BLaER1 (cell line): ENCODE results near the gene RNF208.
A peak's percentile ranks its signal among the peaks of the same experiment; 100 is the strongest.
"Not testable (repeated sequence)": the region's sequence is repeated elsewhere in the genome, so short reads cannot be mapped to it uniquely, and the experiment has no call there.

Experiments
- H3K27ac ChIP-seq: shearing (Covaris generic); formaldehyde crosslinking; 2 replicates; pipeline ENCODE4 v1.8.1; 2022
- H3K27me3 ChIP-seq: shearing (Covaris generic); formaldehyde crosslinking; 2 replicates; pipeline ENCODE4 v1.8.1; 2022
- H3K36me3 ChIP-seq: shearing (Covaris generic); formaldehyde crosslinking; 2 replicates; pipeline ENCODE4 v1.8.1; 2022
- H3K4me1 ChIP-seq: shearing (Covaris generic); formaldehyde crosslinking; 2 replicates; pipeline ENCODE4 v1.8.1; 2022
- H3K4me2 ChIP-seq: shearing (Covaris generic); formaldehyde crosslinking; 2 replicates; pipeline ENCODE4 v1.8.1; 2022
- H3K4me3 ChIP-seq: shearing (Covaris generic); formaldehyde crosslinking; 2 replicates; pipeline ENCODE4 v1.8.1; 2022
- H3K9ac ChIP-seq: shearing (Covaris generic); formaldehyde crosslinking; 2 replicates; pipeline ENCODE4 v1.8.1; 2022
- H3K9me3 ChIP-seq: shearing (Covaris generic); formaldehyde crosslinking; 2 replicates; pipeline ENCODE4 v1.8.1; 2022
- H4K20me1 ChIP-seq: shearing (Covaris generic); formaldehyde crosslinking; 2 replicates; pipeline ENCODE4 v1.8.1; 2022
- Cebpa-rat ChIP-seq: shearing (Covaris generic); IDR thresholded peaks from 2 replicates; pipeline ENCODE4 v1.8.1; 2022

The RNF208 gene

DNA sequence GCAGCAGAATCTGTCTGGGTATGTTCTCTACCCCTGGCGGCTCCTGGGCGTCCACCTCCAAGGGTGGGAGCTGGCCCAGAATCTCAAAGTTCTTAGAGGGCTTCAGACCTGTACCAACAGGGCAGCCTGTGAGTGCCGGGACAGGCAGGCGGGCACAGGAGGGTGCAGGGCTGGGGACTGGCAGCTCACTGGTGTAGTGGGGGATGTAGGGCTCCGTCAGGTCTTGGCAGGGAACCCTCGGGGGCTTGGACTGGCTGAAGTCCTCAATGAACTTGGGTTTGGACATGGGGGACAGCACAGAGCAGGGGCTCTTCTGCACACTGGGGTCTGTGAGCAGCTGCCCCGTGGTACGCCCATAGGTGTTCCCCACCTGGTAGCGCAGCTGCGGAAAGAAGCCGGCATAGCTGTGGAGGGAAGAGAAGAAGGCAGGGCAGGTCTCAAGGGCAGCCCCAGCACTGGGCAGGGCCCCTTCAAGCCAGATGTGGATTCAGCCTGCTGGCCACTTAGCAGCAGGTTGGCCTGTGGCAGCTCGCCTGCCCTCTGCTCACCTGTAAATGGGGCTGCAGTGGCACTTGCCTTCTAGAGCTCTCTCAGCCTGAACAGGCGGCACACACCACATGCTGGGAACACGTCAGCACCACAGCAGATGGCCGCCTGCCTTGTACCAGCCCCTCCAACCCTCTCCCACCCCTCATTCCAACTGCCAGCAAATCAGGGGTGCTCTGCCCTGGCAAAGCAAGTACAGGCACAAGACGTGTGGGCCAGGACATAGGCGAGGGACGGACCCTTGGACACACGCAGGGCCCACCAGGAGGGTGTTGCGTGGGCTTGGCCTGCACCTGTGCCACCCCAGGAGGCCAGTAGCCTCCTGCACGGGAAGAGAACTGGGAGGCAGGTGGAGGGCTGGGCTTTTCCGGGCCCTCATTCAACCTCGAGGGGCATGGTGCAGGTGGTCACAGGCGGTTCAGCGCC, 23.7 kb upstream of the RNF208 start:
- Histone ChIP-seq H3K9ac (peak overlapping the region; percentile 38; the same call in 1 of the 2 replicates), H3K4me2 (peak overlapping the region; percentile 99), H3K27ac (0 out of 2 replicates have a peak overlapping the region, but pooled peaks have one; percentile 6), H3K4me1 (peaks cover 67% of the 10 kb centered on the region), H3K9me3 (no peaks in the 10 kb centered on the region), H3K36me3 (peaks cover 28% of the 10 kb centered on the region), H3K4me3 (no peak overlapping the region), H4K20me1 (peaks cover 47% of the 10 kb centered on the region), H3K27me3 (no peaks in the 10 kb centered on the region)
- TF ChIP-seq Cebpa-rat: no peak

GRCh38 chr9:137244486-137245449, 22.7 kb upstream of the RNF208 start:
- Histone ChIP-seq H3K4me3 (no peak overlapping the region), H3K9me3 (no peaks in the 10 kb centered on the region), H4K20me1 (peaks cover 47% of the 10 kb centered on the region), H3K27me3 (no peaks in the 10 kb centered on the region), H3K9ac (peak overlapping the region; percentile 38), H3K4me1 (peaks cover 65% of the 10 kb centered on the region), H3K36me3 (peaks cover 28% of the 10 kb centered on the region), H3K4me2 (peak overlapping the region; percentile 99), H3K27ac (peak overlapping the region; percentile 27; the same call in 1 of the 2 replicates)
- TF ChIP-seq Cebpa-rat: no peak

DNA sequence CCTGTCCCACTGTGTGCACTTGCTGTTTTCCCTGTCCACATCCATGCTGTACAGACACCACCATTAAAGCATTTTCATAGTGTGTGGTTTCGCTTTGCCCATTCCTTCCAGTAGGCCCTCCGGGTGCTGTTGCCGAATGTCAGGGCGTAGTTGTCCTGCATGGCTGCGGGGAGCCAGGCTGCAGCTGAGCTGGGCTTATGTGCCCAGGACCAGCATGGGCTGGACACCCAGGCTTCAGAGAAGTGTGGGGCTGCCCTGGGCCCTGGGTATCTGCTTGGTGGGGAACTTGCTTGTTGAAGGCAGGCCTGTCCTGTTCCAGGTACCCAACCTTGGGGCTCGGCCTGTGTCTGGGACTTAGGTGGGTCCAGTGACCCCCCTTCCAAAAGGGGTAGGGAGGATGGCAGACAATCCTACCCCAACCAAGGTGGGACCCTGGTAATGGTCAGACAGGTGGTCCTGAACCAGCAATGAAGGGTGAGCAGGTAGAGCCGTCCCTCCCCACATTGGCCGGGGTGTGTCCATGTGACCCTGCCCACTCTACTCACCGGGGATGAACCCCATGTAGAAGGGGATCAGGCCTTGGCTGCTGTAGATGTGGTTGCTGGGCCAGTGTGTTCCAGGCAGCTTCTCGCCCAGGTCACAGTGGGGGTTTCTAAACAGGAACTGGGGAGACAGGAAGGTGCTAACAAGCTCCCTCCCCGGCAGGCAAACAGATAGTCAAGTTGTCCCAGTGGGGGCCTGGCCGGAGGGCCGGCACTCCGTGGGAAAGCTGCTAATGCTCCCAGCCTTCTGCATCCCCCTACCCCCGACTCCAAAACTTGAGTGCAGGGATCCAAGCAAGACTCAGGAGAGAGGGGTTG, 21.8 kb upstream of the RNF208 start:
- peaks cover 47% of the 10 kb centered on the region for H4K20me1 ChIP-seq
- H3K27me3 ChIP-seq: no peaks in the 10 kb centered on the region
- no peak overlapping the region; the same call in 1 of the 2 replicates for H3K4me3 ChIP-seq
- H3K9ac ChIP-seq: peak overlapping the region; percentile 38; the same call in 1 of the 2 replicates
- peak overlapping the region; percentile 99 for H3K4me2 ChIP-seq
- H3K27ac ChIP-seq: no peak overlapping the region
- no peak for TF ChIP-seq Cebpa-rat
- H3K4me1 ChIP-seq: peaks cover 74% of the 10 kb centered on the region
- no peaks in the 10 kb centered on the region for H3K9me3 ChIP-seq
- H3K36me3 ChIP-seq: peaks cover 28% of the 10 kb centered on the region

- H3K36me3 ChIP-seq: peaks cover 28% of the 10 kb centered on the region
- peak overlapping the region; percentile 96; the same call in 1 of the 2 replicates for H3K4me3 ChIP-seq
- peak overlapping the region; percentile 99 for H3K4me2 ChIP-seq
- H3K9ac ChIP-seq: peak overlapping the region; percentile 96; the same call in 1 of the 2 replicates
- H3K27me3 ChIP-seq, H3K27ac ChIP-seq, H3K9me3 ChIP-seq: not testable (repeated sequence)
- peaks cover 47% of the 10 kb centered on the region for H4K20me1 ChIP-seq
- H3K4me1 ChIP-seq: peaks cover 80% of the 10 kb centered on the region
Measured at GRCh38 chr9:137243266-137243625, 21.2 kb upstream of the RNF208 start.

DNA sequence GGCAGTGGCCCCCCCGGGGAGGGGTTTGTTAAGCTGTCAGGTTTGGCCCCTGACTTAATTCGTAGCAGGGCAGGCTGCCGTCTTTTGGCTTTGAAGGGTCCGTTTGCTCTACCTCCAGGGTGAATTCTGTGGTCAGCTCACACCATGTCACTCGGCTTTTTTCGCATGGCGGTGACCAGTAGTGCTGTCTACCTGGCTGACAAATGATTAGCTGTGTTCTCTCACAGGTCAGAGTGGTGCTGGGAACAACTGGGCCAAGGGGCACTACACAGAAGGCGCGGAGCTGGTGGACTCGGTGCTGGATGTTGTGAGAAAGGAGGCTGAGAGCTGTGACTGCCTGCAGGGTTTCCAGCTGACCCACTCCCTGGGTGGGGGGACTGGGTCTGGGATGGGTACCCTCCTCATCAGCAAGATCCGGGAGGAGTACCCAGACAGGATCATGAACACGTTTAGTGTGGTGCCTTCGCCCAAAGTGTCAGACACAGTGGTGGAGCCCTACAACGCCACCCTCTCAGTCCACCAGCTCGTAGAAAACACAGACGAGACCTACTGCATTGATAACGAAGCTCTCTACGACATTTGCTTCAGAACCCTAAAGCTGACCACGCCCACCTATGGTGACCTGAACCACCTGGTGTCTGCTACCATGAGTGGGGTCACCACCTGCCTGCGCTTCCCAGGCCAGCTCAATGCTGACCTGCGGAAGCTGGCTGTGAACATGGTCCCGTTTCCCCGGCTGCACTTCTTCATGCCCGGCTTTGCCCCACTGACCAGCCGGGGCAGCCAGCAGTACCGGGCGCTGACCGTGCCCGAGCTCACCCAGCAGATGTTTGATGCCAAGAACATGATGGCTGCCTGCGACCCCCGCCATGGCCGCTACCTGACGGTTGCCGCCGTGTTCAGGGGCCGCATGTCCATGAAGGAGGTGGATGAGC, 20.5 kb upstream of the RNF208 start:
- H3K36me3 ChIP-seq: peaks cover 28% of the 10 kb centered on the region
- H3K9me3 ChIP-seq: no peaks in the 10 kb centered on the region
- peaks cover 81% of the 10 kb centered on the region for H3K4me1 ChIP-seq
- peak overlapping the region; percentile 99 for H3K4me2 ChIP-seq
- peaks cover 47% of the 10 kb centered on the region for H4K20me1 ChIP-seq
- TF ChIP-seq Cebpa-rat: no peak
- peak overlapping the region; percentile 90 for H3K27ac ChIP-seq
- H3K27me3 ChIP-seq: no peaks in the 10 kb centered on the region
- peak overlapping the region; percentile 96 for H3K9ac ChIP-seq
- H3K4me3 ChIP-seq: peak overlapping the region; percentile 96

DNA sequence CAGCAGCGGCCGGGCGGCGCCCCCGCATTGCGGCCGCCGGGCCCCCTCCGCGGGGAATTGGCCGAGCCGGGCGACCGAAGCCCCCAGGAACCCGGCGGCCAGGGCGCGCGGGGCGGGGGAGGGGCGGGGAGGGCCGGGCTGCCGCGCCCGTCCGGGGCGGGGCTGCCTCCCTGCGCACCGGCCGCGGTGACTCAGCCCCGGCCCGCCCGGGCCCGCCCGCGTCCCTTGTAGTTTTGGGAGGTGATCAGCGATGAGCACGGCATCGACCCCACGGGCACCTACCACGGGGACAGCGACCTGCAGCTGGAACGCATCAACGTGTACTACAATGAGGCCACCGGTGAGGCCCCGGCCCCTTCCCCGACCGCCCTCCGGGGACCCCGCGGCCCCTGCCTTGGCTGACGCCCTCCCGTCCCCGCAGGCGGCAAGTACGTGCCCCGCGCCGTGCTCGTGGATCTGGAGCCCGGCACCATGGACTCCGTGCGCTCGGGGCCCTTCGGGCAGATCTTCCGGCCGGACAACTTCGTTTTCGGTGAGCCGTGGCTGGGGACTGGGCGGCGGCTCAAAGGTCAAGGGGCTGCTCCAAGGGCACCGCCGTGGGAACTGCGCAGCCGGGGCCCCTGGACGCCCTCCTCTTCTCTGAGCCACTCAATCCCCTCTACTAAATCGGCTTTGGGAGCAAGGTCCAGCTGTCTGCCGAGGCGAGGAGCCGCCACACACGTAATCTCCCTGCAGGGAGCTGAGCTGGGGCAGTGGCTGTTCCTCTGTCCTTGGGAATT, 19.6 kb upstream of the RNF208 start:
- Histone ChIP-seq H3K4me3 (peak overlapping the region; percentile 96), H3K27me3 (no peaks in the 10 kb centered on the region), H3K27ac (peak overlapping the region; percentile 90), H3K9ac (peak overlapping the region; percentile 96), H3K36me3 (peaks cover 28% of the 10 kb centered on the region), H3K4me1 (peaks cover 81% of the 10 kb centered on the region), H3K4me2 (peak overlapping the region; percentile 99), H3K9me3 (no peaks in the 10 kb centered on the region), H4K20me1 (peaks cover 47% of the 10 kb centered on the region)
- TF ChIP-seq Cebpa-rat: no peak

DNA sequence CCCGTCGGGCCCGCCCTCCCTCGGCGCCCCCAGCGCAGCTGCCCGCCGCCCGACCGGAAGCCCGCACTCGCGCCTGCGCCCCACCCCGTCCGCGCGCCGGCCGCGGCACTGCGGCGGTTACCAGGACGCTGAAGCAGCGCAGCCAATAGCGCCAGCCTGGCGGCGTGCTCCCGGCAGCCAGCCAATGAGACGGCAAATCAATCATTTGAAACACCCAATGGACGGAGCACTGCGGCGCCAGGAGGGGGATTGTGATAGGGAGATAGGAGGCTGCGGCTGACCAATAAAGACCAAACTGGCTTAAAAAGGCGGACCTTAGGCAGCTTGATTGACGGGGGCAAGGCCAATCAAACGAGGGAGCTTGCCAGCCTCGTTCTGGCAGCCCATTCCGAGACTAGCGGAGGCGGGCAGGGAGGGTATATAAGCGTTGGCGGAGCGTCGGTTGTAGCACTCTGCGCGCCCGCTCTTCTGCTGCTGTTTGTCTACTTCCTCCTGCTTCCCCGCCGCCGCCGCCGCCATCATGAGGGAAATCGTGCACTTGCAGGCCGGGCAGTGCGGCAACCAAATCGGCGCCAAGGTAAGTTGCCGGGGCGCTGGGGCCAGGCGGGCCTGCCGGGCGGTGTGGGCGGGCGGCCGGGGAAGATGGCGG, 18.9 kb upstream of the RNF208 start, which contains the start of gene TUBB4B:
TUBB4B (plus strand) TSS at position 447 of the 649 bp plus-strand sequence; CDS start at position 521, 74 bp downstream.
- peaks cover 46% of the 10 kb centered on the region for H4K20me1 ChIP-seq
- no peaks in the 10 kb centered on the region for H3K9me3 ChIP-seq
- H3K9ac ChIP-seq: peak within 1 kb of the TSS; percentile 96
- H3K27me3 ChIP-seq: no peaks in the 10 kb centered on the region
- H3K4me3 ChIP-seq: peak within 1 kb of the TSS; percentile 96
- TF ChIP-seq Cebpa-rat: no peak
- H3K4me1 ChIP-seq: peaks cover 81% of the 10 kb centered on the region
- peaks cover 28% of the 10 kb centered on the region for H3K36me3 ChIP-seq
- H3K4me2 ChIP-seq: peak within 1 kb of the TSS; percentile 99
- peak within 1 kb of the TSS; percentile 94 for H3K27ac ChIP-seq
